Brain microvascular endothelial cell (primary cell): ENCODE data around the gene CFAP206.

Experiments
- DNase-seq: peaks from one replicate; pipeline ENCODE4 v3.0.0-alpha.2; 2020
- H3K27ac ChIP-seq: fragments of 250-450 bp; sonication (Bioruptor Pico); 2 replicates; pipeline ENCODE4 v1.5.1; 2020; ENCODE audit warnings: mild to moderate bottlenecking, moderate library complexity
- H3K27me3 ChIP-seq: fragments of 250-450 bp; sonication (Bioruptor Pico); replicated peaks from 2 replicates; pipeline ENCODE4 v1.5.1; 2020; ENCODE audit warnings: mild to moderate bottlenecking
- H3K36me3 ChIP-seq: fragments of 250-450 bp; sonication (Bioruptor Pico); replicated peaks from 2 replicates; pipeline ENCODE4 v1.5.1; 2020; ENCODE audit warnings: mild to moderate bottlenecking
- H3K4me3 ChIP-seq: 2 replicates; pipeline ENCODE4 v1.5.1; 2011; ENCODE audit warnings: low read depth, mild to moderate bottlenecking, control low read depth, low read length, moderate library complexity
- in situ Hi-C: cut with HindIII; loops from 2 replicates; pipeline ENCODE4 v1.10.0; 2017; ENCODE audit warnings: low sequenced_read_pairs, low pct_ligation_motif_present
- TF ChIP-seq, protein P1 (sequence below): IDR thresholded peaks from 2 replicates; pipeline ENCODE4 v1.5.1; 2011; ENCODE audit warnings: low read depth, mild to moderate bottlenecking, moderate library complexity, low read length, control low read depth, inconsistent platforms; ENCODE audit errors: missing control alignments

The CFAP206 gene, protein sequence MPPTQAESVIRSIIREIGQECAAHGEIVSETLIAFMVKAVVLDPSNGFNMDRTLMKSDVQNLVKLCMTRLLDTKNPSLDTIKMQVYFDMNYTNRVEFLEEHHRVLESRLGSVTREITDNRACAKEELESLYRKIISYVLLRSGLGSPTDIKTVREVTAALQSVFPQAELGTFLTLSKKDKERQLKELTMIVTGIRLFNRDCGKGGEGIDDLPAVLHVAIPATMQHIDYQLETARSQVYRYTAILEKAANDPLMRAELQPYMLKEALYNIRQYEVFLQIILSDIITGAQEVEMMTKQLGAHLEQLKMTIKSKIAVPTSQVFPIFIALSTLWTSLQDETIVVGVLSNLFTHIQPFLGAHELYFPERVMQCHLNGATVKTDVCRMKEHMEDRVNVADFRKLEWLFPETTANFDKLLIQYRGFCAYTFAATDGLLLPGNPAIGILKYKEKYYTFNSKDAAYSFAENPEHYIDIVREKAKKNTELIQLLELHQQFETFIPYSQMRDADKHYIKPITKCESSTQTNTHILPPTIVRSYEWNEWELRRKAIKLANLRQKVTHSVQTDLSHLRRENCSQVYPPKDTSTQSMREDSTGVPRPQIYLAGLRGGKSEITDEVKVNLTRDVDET

DNA sequence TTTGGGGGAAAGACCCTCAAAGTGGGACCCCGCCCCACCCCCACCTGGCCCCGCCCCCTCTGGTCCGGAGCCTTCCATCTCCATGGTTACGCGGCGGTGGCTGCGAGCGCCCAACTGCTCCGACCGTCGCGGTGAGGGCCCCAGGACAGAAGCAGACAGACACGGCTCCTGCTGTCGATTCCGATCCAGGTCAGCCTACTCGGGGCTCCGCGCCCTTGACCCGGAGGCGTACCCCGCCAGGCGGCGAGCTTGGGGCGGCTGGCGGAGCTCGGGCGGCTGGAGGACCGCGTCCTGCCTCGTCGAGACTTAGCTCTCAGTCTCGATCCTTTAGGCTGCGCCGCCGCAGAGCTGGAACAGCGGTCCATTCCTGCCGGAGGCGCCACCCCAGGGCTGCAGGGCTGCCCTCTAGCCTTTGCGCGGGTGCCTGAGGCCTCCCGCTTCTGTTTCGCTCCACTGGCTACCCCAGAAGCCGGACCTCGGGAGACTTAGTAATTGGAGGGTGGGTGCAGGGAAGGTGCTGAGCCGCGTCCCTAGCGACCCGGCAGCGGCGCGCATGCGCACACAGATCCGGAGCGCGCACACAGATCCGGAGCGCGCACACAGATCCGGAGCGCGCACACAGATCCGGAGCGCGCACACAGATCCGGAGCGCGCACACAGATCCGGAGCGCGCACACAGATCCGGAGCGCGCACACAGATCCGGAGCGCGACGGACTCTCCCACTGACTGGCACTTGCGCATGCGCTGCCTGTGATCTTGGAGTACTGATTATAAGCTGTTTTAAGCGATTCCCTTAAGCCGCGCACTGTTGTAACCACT lies at the start of gene CFAP206:
Gene CFAP206, plus strand, starts transcription at position 72 of the 820 bp plus-strand sequence. CDS start 1,868 bp downstream, outside the sequence.
- peak within 1 kb of the TSS; percentile 76 for H3K27ac ChIP-seq
- TF ChIP-seq, protein P1, sequence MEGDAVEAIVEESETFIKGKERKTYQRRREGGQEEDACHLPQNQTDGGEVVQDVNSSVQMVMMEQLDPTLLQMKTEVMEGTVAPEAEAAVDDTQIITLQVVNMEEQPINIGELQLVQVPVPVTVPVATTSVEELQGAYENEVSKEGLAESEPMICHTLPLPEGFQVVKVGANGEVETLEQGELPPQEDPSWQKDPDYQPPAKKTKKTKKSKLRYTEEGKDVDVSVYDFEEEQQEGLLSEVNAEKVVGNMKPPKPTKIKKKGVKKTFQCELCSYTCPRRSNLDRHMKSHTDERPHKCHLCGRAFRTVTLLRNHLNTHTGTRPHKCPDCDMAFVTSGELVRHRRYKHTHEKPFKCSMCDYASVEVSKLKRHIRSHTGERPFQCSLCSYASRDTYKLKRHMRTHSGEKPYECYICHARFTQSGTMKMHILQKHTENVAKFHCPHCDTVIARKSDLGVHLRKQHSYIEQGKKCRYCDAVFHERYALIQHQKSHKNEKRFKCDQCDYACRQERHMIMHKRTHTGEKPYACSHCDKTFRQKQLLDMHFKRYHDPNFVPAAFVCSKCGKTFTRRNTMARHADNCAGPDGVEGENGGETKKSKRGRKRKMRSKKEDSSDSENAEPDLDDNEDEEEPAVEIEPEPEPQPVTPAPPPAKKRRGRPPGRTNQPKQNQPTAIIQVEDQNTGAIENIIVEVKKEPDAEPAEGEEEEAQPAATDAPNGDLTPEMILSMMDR: no peak
- peak within 1 kb of the TSS; percentile 73 for H3K4me3 ChIP-seq
- DNase-seq: peak; percentile 71
- H3K27me3 ChIP-seq: no peaks in the 10 kb centered on the region
- H3K36me3 ChIP-seq: no peaks in the 10 kb centered on the region
- in situ Hi-C loops: no loop called here

DNA sequence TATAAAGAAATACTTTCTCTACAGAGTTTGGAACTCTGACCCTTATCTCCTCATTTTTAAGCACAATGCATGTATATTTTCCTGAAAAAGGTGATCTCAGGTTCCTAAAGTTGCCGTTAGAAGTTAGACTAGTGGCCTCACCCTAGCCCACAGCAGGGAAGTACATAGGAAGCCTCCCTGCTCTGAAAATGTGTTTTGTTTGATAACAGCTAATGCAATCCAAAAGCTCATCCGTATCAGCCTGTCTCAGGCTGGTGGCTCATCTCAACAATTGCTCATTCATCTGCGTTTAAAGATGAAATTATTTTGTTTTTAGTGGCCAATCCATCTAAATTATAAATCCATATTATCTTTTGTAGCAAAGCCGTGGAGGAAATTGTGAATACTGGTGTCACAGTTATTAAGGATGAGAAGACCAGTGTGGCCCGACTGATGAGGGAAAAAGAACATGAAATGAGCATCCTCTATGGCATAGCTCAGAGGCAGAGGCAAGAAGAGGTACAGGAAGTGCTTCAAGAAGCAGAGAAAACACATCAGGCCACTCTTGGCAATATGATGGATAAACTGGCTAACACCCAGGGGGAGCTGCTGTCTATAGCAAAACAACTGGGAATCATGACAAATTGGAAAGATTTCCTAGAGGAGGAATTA lies 43.0 kb upstream of the CFAP206 start:
- DNase-seq: no peak
- Histone ChIP-seq H3K4me3 (no peak overlapping the region), H3K27me3 (no peaks in the 10 kb centered on the region), H3K27ac (no peak overlapping the region), H3K36me3 (no peaks in the 10 kb centered on the region)
- in situ Hi-C loops: no loop called here
- TF ChIP-seq, protein P1: no peak

DNA sequence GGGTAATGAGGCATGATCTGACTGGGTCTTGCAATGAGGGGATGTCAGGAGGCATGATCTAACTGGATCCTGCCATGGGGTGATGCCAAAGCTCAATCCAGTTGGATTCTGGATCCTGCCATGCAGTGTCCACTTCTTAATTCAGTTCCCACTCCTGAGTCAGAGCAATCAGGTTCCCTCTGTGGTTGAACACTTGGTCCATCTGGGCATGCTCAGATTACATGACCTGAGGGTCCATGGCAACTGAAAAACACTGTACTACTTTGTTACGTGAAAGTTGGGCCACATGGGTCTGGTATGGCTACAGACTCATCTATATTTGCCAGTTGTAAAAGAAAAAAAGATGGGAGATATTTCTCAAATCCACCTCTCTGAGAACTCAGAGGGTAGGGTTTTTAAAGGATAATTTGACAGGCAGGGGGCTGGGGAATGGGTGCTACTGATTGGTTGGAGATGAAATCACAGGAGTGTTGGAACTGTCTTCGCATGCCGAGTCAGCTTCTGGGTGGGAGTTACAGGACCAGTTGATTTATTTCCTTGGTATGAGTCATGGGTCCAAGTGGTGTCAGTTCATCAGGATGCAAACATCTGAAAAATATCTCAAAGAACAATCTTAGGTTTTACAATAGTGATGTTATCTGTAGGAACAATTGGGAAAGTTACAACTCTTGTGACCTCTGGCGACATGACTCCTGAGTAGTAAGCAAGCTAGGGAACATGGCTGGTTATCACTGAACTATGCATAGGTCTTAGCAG lies 41.5 kb upstream of the CFAP206 start:
- in situ Hi-C loops: no loop called here
- TF ChIP-seq, protein P1: no peak
- H3K27ac ChIP-seq: no peak overlapping the region
- no peak overlapping the region for H3K4me3 ChIP-seq
- no peak for DNase-seq
- no peaks in the 10 kb centered on the region for H3K27me3 ChIP-seq
- no peaks in the 10 kb centered on the region for H3K36me3 ChIP-seq

DNA sequence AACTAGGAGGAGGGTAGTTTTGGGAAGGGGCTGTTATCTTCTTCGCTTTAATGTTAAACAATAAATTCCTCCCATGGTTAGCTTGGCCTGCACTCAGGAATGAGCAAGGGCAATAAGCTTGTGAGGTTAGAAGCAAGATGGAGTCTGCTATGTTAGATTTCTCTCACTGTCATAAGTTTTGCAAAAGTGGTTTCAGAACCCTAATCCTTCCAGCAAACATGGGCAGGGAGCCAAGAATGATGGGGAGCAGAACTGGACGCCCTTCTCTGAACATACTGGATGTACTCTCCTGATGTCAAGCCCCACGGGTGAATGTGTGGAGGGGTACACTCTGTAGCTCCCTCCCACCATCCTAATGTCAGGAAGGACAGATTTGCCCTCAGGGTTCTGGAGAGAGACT lies 40.9 kb upstream of the CFAP206 start:
- DNase-seq: no peak
- Histone ChIP-seq H3K27ac (no peak overlapping the region), H3K27me3 (no peaks in the 10 kb centered on the region), H3K36me3 (no peaks in the 10 kb centered on the region), H3K4me3 (no peak overlapping the region)
- TF ChIP-seq, protein P1: no peak
- in situ Hi-C loops: no loop called here

DNA sequence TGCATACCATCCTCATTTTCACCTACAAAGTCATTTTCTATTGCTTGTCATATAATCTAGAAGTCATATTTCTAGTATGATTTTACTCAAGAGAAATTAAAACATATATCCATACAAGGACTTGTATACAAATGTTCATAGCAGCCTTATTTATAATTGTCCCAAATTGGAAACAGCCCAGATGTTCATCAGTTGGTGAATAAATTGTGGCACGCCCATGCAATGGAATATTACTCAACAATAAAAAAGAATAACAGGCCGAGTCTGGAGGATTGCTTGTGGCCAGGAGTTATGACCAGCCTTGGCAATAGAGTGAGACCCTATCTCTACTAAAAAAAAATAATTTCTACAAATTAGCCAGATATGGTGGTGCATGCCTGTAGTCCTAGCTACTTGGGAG lies 34.4 kb upstream of the CFAP206 start:
- no peaks in the 10 kb centered on the region for H3K36me3 ChIP-seq
- H3K4me3 ChIP-seq: no peak overlapping the region
- TF ChIP-seq, protein P1: no peak
- H3K27ac ChIP-seq: no peak overlapping the region
- in situ Hi-C loops: no loop called here
- no peak for DNase-seq
- no peaks in the 10 kb centered on the region for H3K27me3 ChIP-seq
